ENCODE results near the gene MAD1L1.

GRCh38 chr7:1812509-1813393, 420.0 kb downstream of the MAD1L1 start:
- no peak for TF ChIP-seq POLR2A (IDR thresholded peaks at IDR 0.05)
- TF ChIP-seq CTCF (IDR thresholded peaks at IDR 0.05), result peak in 2 of 7 experiments; percentile 13 to 30
- no peak for TF ChIP-seq POLR2AphosphoS5 (IDR thresholded peaks at IDR 0.05)
- no peak for TF ChIP-seq EP300 (IDR thresholded peaks at IDR 0.05)
